BJ (cell line): ENCODE data around the gene NUMBL. TPM values are rescaled to one million over a fixed set of nuclear protein-coding genes. Genes with fewer than 3 reads are reported as not detected.
"Not testable (repeated sequence)": the region's sequence is repeated elsewhere in the genome, so short reads cannot be mapped to it uniquely, and the experiment has no call there.

ENCODE experiments used
- CTCF ChIA-PET: fragments of 350-600 bp; formaldehyde crosslinking; extraction: SDS; loops from one replicate; lab custom pipeline; 2021; ENCODE audit warnings: antibody characterized with exemption, inconsistent platforms; lab: Yijun Ruan, JAX
- POLR2A ChIA-PET: fragments of 300-600 bp; sonication (Branson Sonifier 250); formaldehyde crosslinking; extraction: SDS; loops from one replicate; lab custom pipeline; 2021; ENCODE audit warnings: antibody characterized with exemption; lab: Charles Lee
- DNase-seq: peaks from one replicate; pipeline ENCODE4 v3.0.0-alpha.2; 2011; ENCODE audit warnings: low read depth
- H3K27me3 ChIP-seq: 2 replicates; pipeline ENCODE4 v1.6.0; 2011; ENCODE audit warnings: low read length; ENCODE audit not compliant: control insufficient read depth, insufficient read depth
- H3K36me3 ChIP-seq: 2 replicates; pipeline ENCODE4 v1.5.1; 2011; ENCODE audit warnings: low read length; ENCODE audit not compliant: control insufficient read depth, insufficient read depth
- H3K4me3 ChIP-seq: 2 replicates; pipeline ENCODE4 v1.5.1; 2011; ENCODE audit warnings: low read depth, mild to moderate bottlenecking, control low read depth, low read length
- CTCF ChIP-seq: IDR thresholded peaks from 2 replicates; pipeline ENCODE4 v1.5.1; 2011; ENCODE audit warnings: low read depth, mild to moderate bottlenecking, control low read depth, inconsistent platforms, low read length, moderate library complexity; ENCODE audit not compliant: insufficient read depth
- polyA plus RNA-seq: library from polyadenylated mRNA; depleted of rRNA; stranded (reverse); fragments of >200 nt; gene quantifications from 2 replicates; pipeline ENCODE4 v1.2.3, GENCODE V29; 2011

The NUMBL gene
- polyA plus RNA-seq, 1 experiment = 28.6 TPM

GRCh38 chr19:40735013-40735771, 44.7 kb upstream of the NUMBL start:
- ChIA-PET CTCF (interaction anchor here (1.2 kb wide), 1 partner anchor 72 kb away, joined by 3 read pairs; no protein-coding TSS in a partner anchor), POLR2A (no interaction called here)
- TF ChIP-seq CTCF = no peak
- no peak overlapping the region for H3K4me3 ChIP-seq
- no peaks in the 10 kb centered on the region for H3K27me3 ChIP-seq
- DNase-seq = no peak
- H3K36me3 ChIP-seq = peaks cover 41% of the 10 kb centered on the region

- DNase-seq = no peak
- no peak for TF ChIP-seq CTCF
- Histone ChIP-seq H3K36me3 (peaks cover 39% of the 10 kb centered on the region), H3K27me3 (no peaks in the 10 kb centered on the region), H3K4me3 (no peak overlapping the region)
- ChIA-PET POLR2A (no interaction called here), CTCF (interaction anchor here (2.4 kb wide), 1 partner anchor 11 kb away, joined by 7 read pairs; no protein-coding TSS in a partner anchor)
These were observed 42.7 kb upstream of the NUMBL start for GRCh38 chr19:40733149-40733548.

GRCh38 chr19:40732304-40732703, 41.9 kb upstream of the NUMBL start:
- H3K27me3 ChIP-seq, POLR2A ChIA-PET, H3K4me3 ChIP-seq, DNase-seq: not testable (repeated sequence)
- CTCF ChIA-PET = interaction anchor here (2.4 kb wide), 1 partner anchor 12 kb away, joined by 7 read pairs; no protein-coding TSS in a partner anchor
- peaks cover 41% of the 10 kb centered on the region for H3K36me3 ChIP-seq

- peaks cover 33% of the 10 kb centered on the region for H3K36me3 ChIP-seq
- H3K27me3 ChIP-seq, DNase-seq, POLR2A ChIA-PET, H3K4me3 ChIP-seq: not testable (repeated sequence)
- CTCF ChIA-PET = interaction anchor here (0.9 to 1.8 kb wide), 3 partner anchors 13 to 95 kb away, joined by 3 to 4 read pairs (median 4); no protein-coding TSS in a partner anchor
These were observed 39.6 kb upstream of the NUMBL start for GRCh38 chr19:40730065-40730464.

GRCh38 chr19:40726279-40726678, 35.8 kb upstream of the NUMBL start:
- peaks cover 29% of the 10 kb centered on the region for H3K36me3 ChIP-seq
- H3K27me3 ChIP-seq = no peaks in the 10 kb centered on the region
- no peak overlapping the region for H3K4me3 ChIP-seq
- POLR2A ChIA-PET = no interaction called here
- no peak for TF ChIP-seq CTCF
- DNase-seq = no peak
- CTCF ChIA-PET = interaction anchor here (1.2 kb wide), 1 partner anchor 21 kb away, joined by 3 read pairs; no protein-coding TSS in a partner anchor

- ChIA-PET POLR2A (interaction anchor here (0.6 kb wide), 1 partner anchor 16 kb away, joined by 3 read pairs; no protein-coding TSS in a partner anchor), CTCF (no interaction called here)
- no peak for TF ChIP-seq CTCF
- DNase-seq = no peak
- Histone ChIP-seq H3K36me3 (peaks cover 22% of the 10 kb centered on the region), H3K4me3 (no peak overlapping the region), H3K27me3 (no peaks in the 10 kb centered on the region)
These were observed 34.4 kb upstream of the NUMBL start for GRCh38 chr19:40724855-40725254.
